AG08396 (cell line): ENCODE data around the gene NXNL1.
"Not testable (repeated sequence)": the region's sequence is repeated elsewhere in the genome, so short reads cannot be mapped to it uniquely, and the experiment has no call there.

Experiments
- DNase-seq: peaks from one replicate; pipeline ENCODE4 v3.0.0; 2012; ENCODE audit warnings: low spot score, mixed read lengths

The NXNL1 gene

DNA sequence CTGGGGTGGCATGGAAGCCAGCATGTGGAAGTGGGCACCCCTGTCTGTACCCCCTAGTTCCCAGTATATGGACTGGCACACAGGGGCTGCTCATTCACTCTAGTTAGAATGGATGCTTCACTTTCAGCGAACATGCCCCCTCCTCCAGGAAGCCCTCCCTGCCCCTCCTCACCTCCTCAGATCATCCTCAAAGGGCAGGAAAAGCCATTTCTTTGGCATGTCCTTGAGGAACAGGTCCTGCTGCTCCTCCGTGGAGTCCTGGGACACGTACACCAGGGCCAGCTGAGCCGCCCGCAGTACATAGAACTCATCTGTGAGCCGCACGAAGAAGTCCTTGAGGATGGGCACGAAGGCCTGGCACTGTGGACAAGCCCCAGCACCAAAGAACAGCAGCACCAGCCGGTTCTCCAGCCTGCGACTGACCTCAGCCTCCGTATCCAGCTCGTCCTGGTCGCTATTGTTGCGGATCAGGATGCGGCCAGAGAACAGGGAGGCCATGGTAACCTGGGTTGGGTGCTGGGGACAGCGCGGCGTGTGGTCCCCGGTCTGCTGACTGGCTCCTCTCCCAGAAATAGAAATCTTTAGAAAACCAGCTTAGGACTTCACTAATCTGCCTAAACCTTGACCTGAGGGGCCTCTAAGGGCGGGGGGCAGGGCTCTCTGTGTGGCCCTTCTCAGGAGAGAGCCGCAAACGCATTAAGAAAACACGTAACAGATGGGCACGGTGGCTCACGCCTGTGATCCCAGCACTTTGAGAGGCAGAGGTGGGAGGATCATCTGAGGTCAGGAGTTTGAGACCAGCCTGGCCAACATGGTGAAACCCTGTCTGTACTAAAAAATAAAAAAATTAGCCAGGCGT is at the start of gene NXNL1:
TSS of gene NXNL1 (minus strand) at position 555 of the 859 bp plus-strand sequence. CDS start at position 498, 57 bp downstream.
- no peak for DNase-seq

GRCh38 chr19:17508558-17508933 is 47.8 kb upstream of the NXNL1 start:
- DNase-seq = not testable (repeated sequence)

DNA sequence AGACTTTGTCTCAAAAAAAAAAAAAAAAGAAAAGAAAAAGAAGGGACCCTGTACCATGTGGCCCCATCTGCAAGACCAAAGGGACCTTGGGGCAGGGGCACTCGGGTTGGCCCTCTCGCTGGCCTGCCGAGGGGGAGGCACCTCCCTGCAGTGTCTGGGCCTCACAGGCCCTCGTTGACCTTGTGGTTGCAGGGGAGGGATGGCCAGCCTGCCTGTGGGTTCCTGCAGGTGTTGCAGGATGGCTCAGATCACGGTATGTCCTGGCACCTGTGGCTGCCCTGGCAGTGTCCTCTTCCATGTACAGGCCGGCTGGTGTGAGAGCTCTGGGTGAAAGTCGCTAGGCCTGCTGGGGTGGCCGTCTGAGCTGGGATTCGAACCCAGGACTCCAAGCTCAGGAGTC is 46.0 kb upstream of the NXNL1 start:
- DNase-seq = no peak

DNA sequence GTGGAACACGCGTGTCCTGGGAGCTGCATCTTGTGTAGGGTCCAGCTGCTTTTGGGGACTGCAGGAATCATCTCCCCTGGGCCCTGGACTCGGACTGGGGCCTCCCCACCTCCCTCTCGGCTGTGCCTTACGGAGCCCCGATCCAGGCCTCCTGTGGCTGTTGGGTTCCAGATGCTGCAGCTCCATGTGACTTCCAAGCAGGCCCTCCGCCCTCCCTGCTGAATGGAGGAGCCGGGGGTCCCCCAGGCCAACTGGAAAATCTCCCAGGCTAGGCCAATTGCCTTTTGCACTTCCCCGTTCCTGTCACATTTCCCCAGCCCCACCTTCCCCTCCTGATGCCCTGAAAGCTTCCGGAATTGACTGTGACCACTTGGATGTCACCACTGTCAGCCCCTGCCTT is 44.5 kb upstream of the NXNL1 start:
- no peak for DNase-seq

DNA sequence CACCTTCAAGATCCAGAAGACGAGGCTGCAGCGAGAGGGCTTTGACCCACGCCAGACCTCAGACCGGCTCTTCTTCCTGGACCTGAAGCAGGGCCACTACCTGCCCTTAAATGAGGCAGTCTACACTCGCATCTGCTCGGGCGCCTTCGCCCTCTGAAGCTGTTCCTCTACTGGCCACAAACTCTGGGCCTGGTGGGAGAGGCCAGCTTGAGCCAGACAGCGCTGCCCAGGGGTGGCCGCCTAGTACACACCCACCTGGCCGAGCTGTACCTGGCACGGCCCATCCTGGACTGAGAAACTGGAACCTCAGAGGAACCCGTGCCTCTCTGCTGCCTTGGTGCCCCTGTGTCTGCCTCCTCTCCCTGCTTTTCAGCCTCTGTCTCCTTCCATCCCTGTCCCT is 43.7 kb upstream of the NXNL1 start:
- DNase-seq = no peak

- no peak for DNase-seq
These were observed 43.3 kb upstream of the NXNL1 start for GRCh38 chr19:17504030-17504429.

DNA sequence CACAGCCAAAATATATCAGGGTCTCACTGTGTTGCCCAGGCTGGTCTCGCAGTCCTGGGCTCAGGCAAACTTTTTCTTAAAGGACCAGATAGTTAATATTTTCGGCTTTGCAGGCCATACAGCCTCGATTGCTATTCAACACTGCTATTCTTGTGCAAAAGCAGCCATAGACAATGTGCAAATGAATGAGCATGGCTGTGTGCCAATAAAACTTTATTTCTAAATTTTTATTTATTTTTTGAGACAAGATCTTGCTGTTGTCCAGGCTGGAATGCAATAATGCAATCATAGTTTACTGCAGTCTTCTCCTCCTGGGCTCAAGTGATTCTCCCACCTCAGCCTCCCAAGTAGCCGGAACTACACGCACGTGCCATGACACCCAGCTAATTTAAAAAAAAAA is 42.5 kb upstream of the NXNL1 start:
- DNase-seq = no peak

GRCh38 chr19:17500447-17501198 is 39.9 kb upstream of the NXNL1 start:
- DNase-seq = no peak

GRCh38 chr19:17499648-17500446 is 39.1 kb upstream of the NXNL1 start:
- DNase-seq = no peak

DNA sequence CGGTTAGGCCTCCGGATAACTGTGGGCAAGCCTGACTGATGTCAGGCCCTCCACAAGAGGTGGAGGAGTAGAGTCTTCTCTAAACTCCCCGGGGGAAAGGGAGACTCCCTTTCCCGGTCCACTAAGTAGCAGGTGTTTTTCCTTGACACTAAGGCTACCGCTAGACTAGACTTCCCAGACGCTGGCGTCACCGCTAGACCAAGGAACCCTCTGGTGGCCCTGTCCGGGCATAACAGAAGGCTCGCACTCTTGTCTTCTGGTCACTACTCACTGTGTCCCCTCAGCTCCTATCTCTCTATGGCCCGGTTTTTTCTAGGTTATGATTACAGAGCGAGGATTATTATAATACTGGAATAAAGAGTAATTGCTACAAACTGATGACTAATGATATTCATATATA is 38.3 kb upstream of the NXNL1 start:
- DNase-seq = not testable (repeated sequence)

- no peak for DNase-seq
These were observed 36.5 kb upstream of the NXNL1 start for GRCh38 chr19:17497149-17497798.

DNA sequence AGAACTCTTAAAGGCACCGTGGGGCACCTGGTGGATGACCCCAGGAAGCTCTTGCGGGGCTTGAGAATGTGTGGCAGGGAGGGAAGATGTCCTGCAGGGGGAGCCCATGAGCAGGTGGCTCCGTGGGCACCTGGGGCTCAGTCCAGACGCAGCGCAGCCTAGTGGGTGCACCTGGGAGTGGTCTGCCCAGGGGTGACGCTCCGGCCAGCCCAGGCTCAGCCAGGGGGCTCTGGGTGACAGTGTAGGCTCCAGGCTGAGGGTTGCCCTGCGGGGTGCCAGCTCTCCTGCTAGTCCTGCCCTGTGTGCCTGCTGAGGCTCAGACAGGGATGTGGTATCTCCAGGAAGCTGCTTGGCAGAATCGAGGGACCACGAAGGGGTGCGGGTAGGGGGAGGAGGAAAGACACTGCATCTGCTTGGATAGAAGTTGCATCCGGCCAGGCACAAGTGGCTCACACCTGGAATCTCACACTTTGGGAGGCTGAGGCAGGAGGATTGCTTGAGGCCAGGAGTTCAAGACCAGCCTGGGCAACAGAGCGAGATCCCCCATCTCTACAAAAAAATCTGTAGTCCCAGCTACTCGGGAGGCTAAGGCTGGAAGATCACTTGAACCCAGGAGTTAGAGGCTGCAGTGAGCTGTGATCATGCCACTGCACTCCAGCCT is 35.7 kb upstream of the NXNL1 start:
- DNase-seq = peak; percentile 77

GRCh38 chr19:17495639-17496296 is 35.0 kb upstream of the NXNL1 start:
- DNase-seq = no peak

DNA sequence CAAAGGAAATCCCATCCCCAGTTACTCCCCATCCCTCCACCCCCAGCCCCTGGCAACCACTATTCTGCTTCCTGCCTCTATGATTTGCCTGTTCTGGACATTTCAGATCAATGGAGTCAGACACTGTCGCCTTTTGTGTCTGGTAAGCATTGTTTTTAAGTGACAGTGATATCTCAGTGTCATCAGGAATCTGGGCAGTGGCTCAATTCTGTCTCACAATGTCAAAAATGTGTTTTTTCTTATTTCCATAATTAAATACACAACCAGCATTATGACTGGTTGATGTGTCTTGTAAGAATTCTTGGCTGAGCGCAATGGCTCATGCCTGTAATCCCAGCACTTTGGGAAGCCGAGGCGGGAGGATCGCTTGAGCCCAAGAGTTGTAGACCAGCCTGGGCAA is 30.6 kb upstream of the NXNL1 start:
- DNase-seq = no peak

- DNase-seq = no peak
These were observed 29.7 kb upstream of the NXNL1 start for GRCh38 chr19:17490411-17490810.

DNA sequence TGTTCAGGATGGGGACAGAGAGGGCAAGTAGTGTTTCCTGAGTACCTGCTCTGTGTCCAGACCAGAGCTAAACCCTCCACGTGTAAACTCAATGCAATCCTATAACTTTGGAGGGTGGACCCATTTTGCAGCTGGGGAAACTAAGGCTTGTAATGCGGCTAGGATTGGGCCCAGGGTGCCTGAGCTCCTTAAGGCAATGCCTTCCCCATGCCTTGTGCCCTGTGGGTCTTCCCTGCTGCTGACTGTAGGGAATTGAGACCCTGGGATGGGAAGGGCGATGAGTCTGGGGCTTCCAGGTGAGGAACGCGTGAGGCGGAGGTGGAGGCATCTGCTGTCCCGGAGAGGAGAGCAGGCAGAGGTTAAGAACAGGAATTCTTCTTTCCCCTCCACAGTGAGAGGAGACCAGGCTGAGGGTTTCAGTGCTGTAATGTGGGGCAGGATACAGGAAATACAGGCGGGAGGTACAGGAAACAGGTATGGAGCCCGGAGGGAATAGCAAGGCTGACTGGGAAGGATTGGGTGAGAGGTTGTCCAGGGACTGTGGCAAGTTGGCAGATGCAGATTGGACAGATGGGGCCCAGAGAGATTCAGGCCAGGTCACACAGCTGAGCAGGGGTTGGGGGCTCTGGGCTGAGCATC is 28.8 kb upstream of the NXNL1 start:
- DNase-seq = no peak

DNA sequence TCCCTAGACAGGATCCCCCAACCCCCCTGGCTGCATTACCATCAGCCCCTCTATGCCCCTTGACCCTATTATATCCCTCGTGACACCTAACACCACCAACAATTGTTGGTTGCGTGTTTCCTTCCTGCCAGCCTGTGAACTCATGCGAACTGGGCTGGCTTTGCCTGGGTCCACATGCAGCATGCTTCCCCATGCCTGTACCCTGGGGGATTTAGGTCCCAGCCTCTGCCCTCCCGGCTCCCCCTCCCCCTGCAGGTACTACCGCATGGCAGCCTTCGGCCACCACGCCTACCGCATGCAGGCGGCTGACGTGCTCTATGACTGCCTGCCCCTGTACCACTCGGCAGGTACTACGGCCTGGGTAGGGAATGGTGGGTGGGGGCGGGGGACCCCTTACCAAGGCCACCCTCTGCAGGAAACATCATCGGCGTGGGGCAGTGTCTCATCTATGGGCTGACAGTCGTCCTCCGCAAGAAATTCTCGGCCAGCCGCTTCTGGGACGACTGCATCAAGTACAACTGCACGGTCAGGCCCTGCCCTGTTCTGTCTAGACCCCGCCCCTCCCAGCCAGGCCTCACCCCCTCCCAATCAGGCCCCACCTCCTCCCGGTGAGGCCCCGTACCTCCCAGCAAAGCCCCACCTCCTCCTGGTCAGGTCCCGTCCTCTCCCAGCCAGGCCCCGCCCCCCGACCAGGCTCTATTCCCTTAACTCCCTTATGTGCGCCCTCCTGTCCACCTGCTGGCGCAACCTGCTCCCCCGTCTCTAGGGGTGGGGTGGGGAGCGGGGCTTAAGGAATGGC is 28.1 kb upstream of the NXNL1 start:
- DNase-seq = no peak

DNA sequence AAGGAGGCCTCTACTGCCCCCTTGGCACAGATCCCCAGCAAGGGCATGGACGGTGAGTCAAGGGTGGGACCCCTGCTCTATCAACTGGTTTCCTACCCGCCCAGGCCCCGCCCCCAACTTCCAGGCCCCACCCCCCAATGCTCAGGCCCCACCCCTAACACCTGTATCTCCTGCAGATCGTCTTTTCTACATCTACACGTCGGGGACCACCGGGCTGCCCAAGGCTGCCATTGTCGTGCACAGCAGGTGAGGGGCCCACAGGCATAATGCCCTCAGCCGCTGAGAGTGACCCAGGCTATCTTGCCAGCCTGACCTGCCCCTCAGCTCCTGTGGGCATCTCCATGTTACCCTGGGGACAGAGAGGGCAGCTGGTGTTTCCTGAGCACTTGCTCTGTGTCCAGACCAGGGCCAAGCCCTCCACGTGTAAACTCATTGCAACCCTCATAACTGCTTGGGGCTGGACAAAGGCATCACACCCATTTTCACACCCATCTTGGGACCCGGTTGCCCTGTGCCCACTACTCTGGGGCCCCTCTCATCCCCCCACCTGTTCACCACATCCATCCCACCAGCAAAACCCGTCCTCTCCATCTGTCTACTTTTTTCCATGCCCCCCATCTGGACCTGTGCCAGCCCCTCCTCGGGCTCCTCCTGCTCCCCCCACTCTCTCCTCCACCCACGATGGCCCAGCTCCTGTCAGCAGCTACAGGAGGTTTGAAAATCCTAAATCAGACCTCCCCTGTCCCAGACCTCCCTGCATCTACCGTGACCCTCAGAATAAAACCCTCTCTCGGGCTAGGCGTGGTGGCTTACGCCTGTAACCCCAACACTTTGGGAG is 26.8 kb upstream of the NXNL1 start:
- DNase-seq = no peak
